GM12891 (cell line): Measurements from ENCODE around the gene BHLHE40.

Experiments
- POLR2A ChIP-seq: IDR thresholded peaks from 2 replicates; pipeline ENCODE4 v1.6.1; 2011; ENCODE audit warnings: low read depth, low read length, control low read depth
- POLR2AphosphoS5 ChIP-seq: IDR thresholded peaks from 2 replicates; pipeline ENCODE4 v1.6.1; 2011; ENCODE audit warnings: low read depth, low read length, control low read depth
- TAF1 ChIP-seq: IDR thresholded peaks from 2 replicates; pipeline ENCODE4 v1.6.1; 2011; ENCODE audit warnings: low read depth, low read length, control low read depth

DNA sequence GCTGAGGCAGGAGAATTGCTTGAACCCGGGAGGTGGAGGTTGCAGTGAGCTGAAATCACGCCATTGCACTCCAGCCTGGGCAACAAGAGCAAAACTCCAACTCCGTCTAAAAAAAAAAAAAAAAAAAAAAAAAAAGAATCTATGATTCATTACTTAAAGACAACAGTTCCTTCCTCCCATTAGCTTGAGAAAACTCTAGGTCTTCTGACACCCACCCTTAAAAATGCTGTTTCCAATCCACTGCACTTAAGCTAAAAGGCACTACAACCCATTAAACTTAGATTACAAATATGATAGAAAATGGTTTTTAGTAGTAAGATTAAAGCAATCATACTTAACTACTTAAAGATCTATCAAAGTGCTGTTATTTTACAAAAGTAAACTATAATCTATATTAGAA, 40.0 kb upstream of the BHLHE40 start:
- no peak for TF ChIP-seq POLR2AphosphoS5
- TF ChIP-seq POLR2A = no peak
- no peak for TF ChIP-seq TAF1
